GM15510 (cell line): ENCODE data around the gene MAD1L1.

Source experiments
- POLR2A ChIP-seq: IDR thresholded peaks from 3 replicates; pipeline ENCODE4 v1.6.1; 2011; ENCODE audit warnings: borderline replicate concordance; ENCODE audit not compliant: insufficient read length; ENCODE audit errors: extremely low read depth

MAD1L1 gene

DNA sequence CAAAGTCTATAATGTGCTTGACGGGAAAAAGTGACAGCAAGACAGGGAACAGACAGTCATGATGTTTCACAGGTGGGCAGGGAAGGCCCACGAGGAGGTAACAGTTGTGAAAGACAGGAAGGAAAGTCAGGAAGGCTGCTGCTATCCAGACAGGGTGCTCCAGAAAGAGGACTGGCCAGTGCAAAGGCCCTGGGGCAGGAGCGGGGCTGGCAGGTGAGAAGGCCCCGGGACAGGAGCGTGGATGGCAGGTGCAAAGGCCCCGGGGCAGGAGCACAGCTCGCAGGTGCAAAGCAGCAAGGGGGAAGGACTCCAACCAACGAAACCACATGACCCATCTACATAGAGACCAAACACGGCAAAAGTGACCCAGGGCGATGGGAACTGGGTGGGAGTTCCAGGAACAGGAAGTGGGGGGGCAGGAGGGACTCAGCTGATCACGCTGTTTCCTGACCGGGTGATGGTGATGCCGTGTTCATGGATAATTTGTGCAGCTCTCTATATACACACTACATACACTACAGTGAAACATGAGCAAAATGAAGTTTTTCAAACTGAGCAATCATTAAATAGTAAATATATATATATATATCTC is 138.2 kb downstream of the MAD1L1 start:
- TF ChIP-seq POLR2A = no peak

DNA sequence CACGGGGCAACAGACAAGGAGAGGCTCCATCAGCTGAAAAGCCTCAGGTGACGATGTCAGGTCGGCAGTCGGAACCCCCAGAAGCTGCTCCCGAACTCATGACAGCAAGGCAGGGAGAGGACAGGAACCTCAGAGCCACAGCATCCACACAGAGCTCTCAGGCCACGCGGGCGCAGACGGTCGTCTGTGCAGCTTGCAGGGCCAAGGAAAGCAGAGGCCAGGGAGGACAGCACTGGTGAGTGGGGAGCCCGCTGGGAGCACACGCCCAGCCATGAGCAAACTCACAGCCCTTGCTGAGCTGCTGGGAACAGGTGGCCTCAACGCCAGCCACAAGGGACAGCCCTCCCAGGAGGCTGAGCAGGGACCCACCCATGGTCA is 138.9 kb downstream of the MAD1L1 start:
- TF ChIP-seq POLR2A = no peak

GRCh38 chr7:2093215-2093842 is 139.4 kb downstream of the MAD1L1 start:
- no peak for TF ChIP-seq POLR2A

DNA sequence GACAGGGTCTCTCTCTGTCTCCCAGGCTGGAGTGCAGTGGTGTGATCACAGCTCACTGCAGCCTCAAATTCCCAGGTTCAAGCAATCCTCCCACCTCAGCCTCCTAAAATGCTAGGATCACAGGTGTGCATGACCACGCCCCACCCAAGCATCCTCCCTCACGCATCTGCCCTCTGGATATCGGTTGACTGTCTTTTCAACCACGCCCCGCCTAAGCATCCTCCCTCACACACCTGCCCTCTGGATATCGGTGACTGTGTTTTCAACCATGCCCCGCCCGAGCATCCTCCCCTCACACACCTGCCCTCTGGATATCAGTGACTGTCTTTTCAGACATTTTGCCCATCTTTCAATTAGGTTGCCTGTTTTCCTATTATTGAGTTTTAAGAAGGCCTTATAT is 140.5 kb downstream of the MAD1L1 start:
- no peak for TF ChIP-seq POLR2A

DNA sequence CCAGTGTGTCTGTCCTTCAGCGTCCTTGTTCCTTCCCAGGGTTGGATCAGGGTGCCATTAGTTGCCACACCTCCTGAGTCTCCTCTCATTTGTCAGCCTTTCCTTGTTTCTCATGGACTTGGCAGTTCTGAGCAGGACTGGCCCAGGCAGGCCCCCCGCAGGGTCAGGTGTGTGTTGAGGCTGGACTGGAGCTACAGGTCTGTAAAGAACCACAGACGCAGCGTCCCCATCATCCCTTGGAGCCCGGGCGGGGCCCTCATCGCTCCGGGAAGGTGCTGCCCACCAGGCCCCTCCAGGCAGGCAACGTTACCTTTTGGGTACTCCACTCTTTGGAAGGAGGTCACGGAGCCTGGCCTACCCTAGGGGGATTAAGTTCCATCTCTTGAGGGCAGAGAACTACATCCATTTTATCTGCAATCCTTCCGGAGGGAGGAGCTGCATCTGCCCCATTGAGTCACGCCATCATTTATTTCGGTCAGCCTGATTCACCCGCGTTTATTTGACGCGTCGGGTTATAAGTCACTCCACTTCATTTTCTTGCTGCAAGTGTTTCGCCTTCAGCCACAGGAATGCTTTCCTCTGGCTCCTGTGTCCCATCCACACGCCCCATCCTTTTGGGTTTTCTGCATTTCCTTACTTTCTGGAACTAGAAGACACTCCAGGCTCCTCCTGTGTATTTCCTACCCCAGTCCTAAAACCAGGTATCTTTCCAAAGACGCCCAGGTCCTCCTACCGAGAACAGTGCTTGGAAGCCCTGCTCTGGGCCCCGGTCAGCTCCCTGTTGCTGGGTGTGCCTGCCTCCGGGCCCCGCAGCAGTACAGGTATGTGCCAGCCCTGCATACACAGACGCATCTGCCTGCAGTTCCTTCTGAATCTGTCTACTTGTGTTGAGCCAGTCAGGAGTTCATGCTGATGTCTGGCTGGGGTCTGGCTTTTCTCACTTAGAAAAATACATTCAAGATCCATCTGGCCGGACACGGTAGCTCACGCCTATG is 141.9 kb downstream of the MAD1L1 start:
- TF ChIP-seq POLR2A = no peak

- no peak for TF ChIP-seq POLR2A
Measured at GRCh38 chr7:2088801-2089200, 143.9 kb downstream of the MAD1L1 start.

GRCh38 chr7:2087744-2088143 is 145.0 kb downstream of the MAD1L1 start:
- no peak for TF ChIP-seq POLR2A

- no peak for TF ChIP-seq POLR2A
Measured at GRCh38 chr7:2086229-2086628, 146.5 kb downstream of the MAD1L1 start.

- TF ChIP-seq POLR2A = no peak
Measured at GRCh38 chr7:2085804-2086203, 146.9 kb downstream of the MAD1L1 start.

GRCh38 chr7:2084781-2085505 is 147.8 kb downstream of the MAD1L1 start:
- no peak for TF ChIP-seq POLR2A

DNA sequence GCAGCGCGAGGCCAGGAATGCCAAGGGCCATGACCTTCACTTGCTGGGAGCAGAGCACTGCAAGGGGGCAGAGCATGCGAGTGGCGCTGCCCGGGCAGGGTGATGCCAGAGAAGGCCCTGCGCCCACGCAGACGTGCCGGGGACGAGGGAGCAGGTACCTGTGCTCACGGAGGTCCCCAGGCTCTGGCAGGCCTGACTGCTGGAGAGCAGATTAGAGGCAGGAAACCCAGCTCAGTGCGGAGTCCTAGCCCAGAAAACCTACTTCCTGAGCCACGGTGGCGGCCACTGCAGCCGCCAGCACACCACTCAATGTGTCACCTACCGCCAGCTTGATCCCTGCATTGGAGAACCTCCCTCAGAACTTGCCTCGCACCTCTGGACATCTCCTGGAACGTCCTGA is 148.4 kb downstream of the MAD1L1 start:
- no peak for TF ChIP-seq POLR2A

DNA sequence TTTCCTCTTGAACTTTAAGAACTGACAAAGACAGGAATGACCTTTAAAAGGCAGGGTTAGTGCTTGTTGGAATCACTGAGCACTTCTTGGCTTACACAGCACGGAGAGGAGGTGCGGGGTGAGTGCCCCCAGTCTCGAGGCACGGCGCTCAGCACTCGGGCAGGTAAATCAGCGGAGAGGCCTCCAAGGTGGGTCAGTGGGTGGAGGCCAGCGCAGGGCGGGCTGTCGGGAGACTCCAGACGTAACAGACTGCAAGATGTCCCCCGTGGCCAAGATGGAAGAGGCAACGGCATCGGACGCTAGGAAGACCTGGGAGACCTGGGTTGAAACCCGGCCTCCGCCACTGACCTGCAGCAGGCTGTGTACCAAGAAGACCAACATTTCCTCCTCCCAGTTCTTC is 149.4 kb downstream of the MAD1L1 start:
- TF ChIP-seq POLR2A = no peak

- no peak for TF ChIP-seq POLR2A
Measured at GRCh38 chr7:2082139-2082998, 150.4 kb downstream of the MAD1L1 start.
